HG03460 (cell line): Measurements from ENCODE around the gene CPM.

Experiments
- ATAC-seq: cut with Tn5 transposase; IDR thresholded peaks from one replicate; pipeline ENCODE4 v1.9.1; 2021; ENCODE audit not compliant: unreplicated experiment

The CPM gene

DNA sequence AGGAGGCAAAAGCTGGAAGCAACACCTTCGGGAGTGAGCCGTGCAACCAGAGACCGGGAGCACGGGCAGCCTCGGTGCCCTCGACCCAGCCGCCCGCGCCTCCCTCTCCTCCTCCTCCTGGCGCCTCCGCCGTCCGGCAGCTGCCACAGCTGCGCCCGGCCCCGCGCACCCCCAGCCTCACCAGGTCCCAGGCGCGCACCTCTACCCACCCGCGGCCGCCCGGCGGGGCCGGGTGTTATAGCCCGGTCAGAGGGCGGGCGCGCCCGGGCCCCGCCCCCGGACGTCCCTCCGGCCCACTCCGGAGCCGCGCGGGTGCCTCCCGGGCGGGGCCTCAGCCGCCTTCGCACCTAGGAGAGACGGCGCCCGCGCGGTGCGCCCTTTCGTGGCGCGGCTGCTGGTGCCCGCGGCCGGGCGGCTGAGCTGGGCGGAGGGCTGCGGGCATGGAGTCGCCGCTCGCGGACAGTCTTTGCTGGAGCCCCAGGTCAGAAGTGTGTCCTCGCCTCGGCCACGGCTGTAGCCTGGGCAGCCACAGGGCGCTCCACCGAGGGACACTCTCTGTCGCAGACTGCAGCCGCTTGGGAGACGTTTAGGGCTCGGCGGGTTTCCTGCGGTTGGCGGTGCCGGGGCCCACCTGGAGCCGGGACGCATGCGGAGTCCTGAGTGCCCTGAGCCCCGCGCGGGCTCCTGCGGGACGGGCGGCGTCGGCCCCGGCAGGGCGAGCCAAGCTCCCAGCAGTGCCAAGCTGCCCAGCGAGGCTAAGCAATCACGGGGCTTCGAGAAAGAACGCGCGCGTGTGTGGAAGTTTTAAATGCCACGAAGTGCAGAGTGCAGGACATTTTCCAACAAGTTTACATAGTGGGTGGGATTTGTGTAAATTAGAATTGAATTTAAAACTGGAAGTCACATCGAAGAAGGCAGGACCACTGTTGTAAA is at the start of gene CPM:
CPM (minus strand) TSS at position 211 of the 933 bp plus-strand sequence. CDS start 334 bp downstream, outside the sequence.
- peak; percentile 96 for ATAC-seq

DNA sequence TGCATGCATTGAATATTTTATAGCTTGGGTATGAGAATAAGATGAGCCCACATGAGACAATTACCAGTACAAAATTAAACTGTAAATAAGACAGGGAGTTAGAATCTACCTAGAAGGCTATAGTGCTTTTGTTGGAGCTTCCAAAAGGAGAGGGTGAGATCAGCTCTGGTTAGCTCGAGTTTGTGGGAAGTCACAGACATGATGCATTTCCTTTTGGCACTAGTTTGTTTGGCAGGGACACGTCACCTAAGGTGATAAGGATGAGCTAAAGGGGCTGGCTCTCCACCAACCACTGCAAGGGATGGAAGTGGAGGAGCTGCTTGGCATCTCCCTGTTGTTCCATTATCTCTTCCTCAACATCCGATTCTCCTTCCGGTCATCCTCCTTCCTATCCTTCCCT is 48.5 kb upstream of the CPM start:
- ATAC-seq: no peak

DNA sequence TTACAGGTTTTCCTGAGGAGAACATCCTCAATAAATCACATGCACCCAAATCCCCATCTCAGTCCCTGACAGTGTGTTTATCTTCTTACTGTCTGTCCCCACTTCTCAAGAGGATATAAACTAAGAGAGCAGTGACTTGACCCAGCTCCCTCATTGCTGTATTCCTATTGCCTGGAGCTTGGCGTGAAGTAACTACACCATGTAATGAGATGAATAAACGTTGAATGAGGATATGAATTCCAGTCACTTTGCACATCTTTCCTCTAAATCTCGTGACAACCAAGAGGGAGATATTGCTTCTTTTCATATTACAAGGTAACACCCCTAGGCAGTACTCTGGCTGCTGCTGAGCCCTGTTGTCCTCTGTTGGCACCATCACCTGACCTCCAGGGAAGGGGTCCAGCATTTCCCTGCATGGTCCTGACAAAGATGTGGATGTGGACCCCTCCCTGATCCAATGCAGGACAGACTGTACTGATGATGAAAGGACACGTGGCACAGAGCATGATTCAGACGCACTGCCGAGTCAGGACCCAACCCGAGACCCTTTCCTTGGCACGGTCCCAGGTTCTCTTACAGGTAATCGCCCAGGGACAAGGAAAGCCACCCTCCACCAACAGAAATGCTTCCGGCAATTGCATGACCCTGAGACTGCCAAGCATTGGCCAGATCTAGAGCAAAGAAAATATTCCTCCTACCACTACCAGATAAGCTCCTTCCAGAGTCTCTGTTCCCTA is 47.7 kb upstream of the CPM start:
- no peak for ATAC-seq

DNA sequence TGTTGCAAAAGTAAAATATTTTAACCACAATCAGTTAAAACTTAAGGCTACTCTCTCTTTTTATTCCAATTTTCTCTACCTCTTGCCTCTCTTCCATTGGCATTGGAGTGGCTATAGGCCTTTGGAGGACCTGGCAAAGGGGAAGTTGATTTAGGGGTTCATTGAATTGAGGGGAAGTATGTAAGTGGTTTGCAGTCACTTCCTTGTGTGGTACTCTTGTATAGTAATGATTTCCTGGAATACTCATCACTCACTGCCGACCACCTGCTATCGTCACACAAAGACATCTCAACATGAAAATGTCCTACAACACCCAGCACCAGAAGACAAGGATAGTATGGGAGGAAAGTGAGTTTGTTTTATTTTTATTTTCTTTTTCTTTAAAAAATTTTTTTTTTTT is 45.7 kb upstream of the CPM start:
- no peak for ATAC-seq

DNA sequence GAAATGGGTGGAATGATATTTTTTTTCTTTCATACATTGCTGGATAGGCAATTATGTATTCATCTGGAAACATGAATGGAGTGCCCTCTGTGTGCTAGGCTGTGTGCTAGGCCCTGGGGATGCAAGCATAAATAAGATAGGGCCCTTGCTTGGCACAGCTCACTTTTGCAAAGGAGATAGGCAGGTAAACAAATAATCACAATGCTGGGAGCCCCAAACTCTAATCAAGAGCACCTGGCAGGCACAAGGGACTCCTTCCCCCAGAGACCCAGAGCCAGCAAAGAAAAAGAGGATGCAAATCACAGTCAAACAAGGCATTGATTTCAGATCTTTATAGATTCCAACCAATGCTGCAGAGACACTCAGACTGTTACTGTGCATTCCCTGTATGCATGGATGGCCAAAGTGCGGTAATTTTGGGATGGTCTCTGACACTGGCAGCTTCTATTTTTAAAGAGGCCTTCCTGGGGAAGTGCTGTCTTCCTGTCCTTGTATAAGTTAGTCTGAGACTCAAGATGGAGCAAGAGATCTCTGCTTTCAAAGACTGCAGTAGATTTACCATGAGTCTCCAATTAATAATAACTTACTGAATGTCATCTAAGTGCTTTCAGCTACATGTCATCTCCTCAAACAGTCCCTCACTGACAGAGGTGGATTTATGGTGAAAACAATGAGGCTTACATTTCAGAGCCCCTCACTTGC is 45.1 kb upstream of the CPM start:
- ATAC-seq: no peak

DNA sequence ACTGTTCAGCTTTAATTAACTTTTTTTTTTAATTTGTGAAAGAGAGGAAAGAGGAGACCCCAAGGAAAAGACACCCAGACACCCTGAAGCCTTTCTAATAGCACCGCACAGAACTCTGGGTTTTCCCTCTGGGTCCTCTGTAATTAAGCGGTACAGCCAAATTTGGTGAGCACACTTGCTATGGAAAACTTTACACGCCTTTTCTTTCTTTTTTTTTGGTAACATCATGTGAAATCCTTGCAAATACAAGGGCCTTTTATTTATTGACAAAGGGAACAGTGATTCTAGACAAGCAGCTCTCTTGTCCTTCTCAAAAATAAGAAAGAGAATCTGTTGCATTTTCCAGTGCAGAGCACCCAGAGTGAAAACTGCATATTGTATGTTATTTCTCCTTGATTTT is 44.4 kb upstream of the CPM start:
- ATAC-seq: no peak

DNA sequence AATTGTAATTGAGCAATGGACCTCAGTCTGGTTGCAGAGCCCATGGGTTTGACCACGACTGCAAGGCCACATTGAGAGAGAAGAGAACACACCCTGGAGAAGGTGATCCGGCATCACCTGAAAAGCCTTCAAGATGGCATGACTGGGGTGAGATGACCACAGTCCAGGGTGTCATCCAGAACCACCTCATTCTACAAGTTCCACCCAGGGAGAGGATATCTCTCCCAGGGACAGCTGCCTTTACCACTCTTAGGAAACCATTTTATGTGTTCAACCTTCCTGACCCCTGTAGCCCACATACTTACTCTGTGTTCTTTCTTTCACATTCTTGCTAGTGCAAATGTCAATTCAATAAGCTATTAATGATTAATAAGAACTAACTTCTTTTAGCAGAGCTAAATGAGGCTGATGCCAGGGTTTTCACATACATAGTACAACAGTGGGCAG is 43.4 kb upstream of the CPM start:
- ATAC-seq: peak; percentile 73

DNA sequence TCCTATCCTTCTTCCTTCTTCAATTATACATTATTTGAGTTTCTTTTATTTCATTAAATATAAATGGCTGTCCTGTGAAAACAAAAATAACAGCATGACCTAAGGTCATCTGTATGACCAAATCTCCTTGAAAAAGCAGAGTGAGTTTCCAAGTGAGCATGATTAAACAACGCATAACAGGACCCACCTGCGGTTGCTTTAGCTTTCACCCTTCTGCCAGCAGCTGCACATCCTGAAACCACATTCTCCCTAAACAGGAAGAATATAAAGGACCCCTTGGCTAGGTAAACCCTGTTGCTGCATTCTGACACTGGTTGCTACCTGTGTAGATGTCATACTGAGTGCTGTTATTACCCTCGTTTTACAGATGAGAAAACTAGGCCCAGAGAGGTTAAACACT is 42.8 kb upstream of the CPM start:
- ATAC-seq: no peak

DNA sequence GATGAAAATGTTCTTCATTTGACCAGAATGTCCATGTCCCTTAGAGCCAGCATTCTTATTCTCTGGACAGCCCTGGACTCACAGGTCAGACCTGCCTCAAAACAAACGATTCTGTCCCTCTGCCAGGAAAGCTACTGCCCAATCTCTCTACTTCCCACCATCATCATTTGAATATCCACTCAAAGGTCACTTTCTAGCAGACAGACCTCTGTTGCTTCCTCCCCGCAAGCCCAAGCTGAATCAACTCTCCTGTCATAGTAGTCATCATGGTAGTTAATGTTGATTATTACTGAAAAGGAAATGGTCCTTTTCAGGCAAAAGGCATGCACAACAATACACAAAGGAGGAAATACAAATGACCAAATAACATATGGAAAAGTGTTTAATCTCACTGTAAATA is 39.6 kb upstream of the CPM start:
- ATAC-seq: no peak

DNA sequence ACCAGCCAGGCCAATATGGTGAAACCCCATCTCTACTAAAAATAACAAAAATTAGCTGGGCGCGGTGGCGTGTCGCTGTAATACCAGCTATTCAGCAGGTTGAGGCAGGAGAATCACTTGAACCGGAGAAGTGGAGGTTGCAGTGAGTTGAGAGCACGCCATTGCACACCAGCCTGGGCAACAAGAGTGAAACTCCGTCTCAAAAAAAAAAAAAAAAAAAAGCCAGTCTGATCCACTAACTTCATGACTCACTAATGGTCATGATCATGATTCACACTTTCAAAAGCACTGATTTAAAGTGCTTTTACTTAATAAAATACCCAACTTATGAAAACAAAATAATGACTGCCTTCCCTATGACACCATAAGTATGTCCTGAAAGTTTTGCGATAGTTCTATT is 38.4 kb upstream of the CPM start:
- no peak for ATAC-seq

DNA sequence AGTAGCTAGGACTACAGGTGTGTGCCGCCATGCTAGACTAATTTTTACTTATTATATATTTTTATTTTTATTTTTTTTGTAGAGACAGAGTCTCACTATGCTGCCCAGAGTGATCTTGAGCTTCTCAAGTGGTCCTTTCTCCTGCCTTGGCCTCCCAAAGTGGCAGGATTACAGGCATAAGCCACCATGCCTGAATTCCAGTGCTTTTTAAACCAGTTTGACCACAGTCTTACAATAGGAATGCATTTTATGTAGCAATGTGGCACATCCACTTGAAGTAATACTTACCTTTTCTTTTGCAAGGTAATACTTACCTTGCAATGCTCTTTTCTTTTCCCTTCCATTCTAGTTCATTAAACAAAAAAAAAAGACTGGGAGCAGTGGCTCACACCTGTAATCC is 38.0 kb upstream of the CPM start:
- ATAC-seq: no peak

DNA sequence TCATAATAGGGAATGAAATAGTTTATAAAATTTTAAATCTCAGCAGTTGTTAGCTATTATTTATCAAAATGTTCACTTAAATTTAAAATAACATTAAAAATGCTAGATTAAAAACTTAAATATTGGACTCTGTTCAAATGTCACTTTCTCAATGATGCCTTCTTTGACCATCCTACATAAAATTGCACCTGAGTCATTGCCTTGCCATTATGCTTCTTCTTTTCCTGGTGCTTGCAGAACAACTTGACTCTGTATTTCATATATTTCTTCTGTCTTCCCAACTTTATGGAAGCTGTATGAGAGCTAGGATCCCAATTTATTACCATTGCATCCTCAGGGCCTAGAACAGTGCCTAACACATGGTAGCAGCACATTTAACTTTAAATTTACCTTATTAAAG is 37.3 kb upstream of the CPM start:
- ATAC-seq: no peak

DNA sequence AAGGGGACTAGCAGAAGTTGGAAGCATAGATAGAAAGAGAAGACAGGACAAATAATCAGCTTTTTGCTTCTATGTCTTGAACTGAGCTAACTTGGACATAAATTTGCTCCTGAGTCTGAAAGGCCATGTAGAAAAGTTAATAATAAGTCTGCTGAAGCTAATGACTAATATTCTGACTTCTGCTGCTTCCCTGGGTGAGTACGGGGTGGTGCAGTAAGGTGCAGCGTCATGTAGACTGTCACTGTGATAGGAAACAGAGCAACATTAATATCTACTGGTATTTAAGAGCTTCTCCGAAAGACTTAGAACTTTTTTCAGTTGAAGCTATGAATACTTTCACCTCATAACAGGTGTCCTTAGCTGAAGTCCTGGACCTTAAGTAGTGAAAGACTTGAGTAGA is 34.1 kb upstream of the CPM start:
- peak; percentile 54 for ATAC-seq

DNA sequence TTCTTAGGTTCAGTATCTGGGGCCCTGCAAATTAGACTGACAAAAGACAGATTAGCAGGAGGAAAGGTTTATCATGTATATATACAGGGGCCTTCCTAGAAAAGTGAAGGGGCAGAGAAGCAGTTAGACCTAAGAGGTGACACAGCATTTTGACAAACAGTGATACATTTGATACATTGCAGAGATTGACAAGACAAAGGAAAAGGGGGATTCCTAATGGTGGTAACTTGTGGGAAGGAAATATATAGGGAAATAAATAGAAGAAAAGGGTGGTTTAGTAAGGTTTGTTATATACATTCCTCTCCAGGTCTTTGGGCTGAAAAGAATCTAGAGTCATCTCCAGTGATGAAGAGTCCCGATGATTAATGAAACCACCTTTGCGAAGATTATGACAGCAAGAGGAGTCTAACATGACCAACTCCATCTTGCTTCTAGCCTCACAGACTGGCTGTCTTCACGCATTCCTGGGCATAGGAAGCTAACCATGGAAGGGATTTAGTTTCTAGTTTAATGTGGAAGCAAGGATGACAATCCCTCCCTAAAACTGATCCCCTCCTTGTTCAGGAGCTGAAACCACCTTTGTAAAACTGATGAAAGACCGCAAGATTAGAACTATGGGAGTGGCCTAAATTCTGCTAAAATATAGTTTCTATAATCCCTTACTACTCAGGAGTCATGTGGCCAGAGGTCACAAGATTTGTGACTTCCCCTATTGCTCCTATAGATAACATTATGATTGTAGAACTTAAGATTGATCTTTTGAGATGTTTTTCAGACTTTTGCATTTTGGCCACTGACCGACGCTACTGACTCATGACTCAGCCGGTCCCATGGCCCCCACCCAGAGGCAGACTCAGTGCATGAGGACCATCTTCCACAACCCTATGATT is 31.1 kb upstream of the CPM start:
- no peak for ATAC-seq

DNA sequence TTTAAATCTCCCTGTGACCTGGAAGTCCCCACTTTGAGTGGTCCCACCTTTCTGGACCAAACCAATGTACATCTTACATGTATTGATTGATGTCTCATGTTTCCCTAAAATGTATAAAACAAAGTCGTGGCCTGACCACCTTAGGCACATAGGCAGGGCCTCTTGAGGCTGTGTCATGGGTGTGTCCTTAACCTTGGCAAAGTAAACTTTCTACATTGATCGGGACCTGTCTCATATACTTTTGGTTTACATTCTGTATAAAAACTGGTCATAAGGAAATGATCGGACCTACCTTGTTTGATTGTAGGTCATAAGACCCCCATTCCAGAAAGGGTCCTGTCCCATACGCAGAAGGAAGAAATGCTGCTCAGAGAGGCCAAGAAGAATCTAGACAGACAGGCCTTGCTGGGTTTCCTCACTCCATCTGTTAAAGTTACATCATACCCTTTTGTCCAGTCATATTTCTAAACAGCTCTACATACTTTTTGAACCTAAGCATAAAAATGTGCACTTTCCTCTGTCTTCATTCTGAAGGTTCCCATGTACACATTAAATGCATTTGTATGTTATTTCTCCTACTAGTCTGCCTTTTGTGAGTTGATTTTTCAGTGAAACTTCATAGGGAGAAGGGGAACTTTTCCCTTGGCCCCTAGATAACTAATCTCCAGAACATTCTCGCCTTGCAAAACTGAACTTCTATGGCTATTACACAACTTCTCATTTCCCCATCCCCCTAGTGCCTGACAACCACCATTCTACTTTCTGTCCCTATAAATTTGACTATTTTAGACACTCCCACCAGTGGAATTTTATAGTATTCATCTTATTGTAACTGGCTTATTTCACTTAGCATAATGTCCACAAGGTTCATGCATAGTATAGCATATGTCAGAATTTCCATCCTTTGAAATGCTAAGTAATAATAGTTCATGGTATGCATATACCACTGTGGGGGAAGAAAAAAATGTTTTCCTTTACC is 30.2 kb upstream of the CPM start:
- no peak for ATAC-seq

DNA sequence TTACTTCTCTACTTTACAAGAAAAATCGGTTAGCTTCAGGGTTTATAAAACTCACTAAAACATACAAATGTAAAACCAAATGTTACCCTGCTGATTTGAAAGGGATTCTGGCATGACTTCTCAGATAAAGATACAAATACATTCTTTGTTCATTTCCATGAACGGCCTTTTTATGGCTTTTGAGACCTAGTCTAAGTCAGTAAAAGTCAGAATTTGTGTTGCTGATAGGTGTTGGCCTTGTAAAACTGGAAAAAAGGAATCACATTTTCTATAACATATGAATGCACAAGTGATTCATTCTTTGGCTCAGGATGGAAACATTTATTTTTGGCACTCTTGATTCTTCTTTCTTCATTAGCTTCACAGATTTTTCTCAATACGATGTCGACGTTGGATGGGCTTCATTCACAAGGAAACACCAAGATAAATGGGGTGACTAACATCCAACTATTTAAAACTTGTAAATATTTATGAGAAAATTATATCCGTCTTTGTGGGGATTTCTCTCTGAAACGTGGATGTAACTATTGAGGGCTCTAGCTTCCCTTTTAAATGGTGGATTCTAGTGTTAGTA is 27.0 kb upstream of the CPM start:
- ATAC-seq: no peak

DNA sequence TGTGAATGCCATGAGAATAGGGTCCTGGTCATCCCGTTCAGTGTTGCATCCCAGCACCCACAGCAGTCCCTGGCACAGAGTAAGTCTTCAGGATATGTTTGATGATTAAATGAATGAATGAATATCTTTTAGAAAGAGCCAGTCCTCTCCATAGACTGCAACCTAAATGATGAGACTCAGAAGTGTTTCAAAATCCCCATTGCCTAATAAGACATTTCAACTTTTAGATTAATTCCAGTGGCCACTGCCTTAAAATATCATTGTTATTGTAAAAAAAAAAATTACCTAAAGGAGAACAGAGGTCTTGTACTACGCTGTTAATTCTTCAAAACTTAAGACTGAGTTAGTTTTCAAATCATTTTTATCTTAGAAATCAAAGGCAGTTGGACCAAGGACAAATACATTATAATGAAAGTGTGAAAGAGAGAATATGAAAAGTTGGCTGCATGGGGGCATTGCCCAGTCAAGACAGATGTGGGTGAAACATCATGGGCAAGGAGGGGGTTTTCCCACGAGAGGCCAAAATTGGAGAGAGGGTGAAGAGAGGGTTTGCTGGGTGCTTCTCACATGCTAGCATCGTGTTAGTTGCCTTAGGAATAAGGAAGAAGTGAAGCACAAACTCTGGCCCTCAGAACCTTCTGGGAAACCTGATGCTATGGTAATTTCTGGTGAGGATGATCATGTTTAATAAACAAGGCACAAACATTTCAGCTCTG is 26.3 kb upstream of the CPM start:
- no peak for ATAC-seq

DNA sequence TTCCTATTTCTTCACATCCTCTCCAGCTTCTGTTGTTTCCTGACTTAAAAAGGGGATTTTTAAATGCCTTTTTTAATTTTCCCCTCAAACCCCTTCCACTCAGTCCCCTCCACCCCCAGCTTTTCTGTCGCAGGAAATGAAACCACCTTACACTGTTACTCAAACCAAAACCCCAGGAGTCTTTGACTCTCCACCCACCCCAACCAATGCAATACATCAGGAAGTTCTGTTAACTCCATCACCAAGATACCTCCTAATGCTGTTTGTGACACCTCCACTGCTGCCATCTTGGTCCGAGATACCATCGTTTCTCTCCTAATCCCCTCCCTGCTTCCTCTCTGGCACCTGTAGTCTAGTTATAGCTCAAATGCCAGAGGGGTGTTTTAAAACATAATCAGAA is 25.4 kb upstream of the CPM start:
- peak; percentile 97 for ATAC-seq
